ENCODE results near the gene LGR6.
"Not testable (repeated sequence)": the region's sequence is repeated elsewhere in the genome, so short reads cannot be mapped to it uniquely, and the experiment has no call there.

LGR6 gene

DNA sequence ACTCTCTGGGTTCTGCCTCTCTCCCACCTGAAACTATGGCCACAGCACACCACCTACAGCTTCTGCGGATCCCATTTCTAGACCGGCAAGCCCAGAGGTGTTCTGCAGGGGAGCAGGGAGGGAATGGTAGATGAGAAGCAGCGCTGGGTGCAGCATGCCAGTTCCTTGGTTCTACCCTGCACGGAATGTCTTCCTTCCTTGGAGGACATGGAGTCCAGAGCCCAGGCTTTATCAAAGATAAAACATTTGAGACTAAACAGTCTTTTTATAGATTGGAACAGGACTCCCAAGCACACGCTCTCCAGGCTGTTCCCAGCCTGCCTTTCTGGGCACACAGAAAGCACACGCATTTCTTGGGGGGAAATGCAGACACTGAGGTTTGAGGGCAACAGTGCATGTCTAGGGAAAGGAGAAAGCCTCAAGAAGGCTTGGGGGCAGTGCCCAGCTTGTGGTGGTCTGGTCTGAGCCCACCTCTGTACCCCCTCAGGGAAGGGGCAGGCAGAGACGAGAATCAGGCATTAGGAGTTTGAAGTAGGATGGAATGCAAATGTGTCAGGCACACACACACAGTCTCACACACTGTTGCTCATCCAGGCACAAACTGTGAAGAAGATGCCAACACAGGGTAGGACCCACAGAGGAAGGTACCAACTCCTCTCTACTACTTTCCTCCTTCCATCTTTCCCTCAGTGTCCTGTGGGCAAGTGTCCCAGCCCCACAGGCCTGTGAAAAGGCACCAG, 29.7 kb downstream of the LGR6 start:
- DNase-seq = no peak

DNA sequence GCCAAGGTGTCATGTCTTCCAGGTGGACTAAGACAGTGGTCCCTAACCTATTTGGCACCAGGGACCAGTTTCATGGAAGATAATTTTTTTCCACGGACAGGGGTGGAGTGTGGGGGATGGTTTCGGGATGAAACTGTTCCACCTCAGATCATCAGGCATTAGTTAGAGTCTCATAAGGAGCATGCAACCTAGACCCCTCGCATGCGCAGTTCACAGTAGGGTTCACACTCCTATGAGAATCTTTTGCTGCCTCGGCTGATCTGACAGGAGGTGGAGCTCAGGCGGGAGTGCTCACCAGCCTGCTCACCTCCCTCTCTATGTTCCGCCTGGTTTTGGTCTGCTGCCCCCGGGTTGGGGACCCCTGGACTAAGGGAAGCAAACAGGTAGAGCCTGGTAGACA, 30.9 kb downstream of the LGR6 start:
- no peak for DNase-seq

DNA sequence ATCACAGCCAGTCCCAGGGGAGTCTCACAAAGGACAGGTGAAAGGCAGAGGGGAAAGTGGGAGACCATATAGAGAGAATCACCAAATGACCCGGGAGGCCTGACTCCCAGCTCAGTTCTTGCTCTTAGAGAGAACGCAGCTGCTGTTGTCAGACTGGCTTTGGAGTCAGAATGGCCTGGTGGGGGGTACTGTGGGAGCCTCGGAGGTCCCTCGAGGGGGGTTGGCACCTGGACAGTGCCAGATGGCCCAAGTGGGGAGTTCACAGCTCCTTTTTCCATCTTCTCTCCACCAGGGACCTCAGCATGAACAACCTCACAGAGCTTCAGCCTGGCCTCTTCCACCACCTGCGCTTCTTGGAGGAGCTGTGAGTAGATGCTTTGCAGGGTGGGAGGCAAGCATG, 31.5 kb downstream of the LGR6 start:
- DNase-seq = no peak

DNA sequence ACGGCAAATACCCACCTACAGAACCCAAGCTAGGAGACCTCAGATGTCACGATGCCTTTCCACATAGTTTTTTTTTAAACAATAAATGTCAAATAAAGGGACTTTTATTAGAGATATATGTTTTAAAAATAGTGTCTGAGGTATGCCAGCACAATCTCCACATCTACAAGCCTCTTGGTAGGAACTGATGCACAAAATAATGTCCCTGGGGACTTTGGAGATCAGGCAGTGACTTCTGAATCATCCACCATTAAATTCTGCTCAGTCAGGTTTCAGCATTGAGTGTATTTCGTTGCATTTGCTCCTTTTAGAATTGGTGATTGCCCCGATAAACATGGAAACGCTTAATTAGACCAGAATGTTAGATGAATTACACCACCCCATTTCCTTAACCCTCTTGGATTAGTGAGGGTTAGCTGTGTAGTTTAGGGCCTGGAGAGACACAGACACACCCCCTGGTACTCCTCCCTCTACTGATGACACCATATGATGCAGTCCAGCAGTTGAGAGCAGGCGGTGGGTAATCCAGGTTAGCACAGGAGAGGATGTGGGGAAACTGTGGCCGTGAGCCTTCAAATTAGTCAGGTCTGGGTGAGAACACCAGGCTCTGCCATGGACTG, 33.6 kb downstream of the LGR6 start:
- DNase-seq = no peak

DNA sequence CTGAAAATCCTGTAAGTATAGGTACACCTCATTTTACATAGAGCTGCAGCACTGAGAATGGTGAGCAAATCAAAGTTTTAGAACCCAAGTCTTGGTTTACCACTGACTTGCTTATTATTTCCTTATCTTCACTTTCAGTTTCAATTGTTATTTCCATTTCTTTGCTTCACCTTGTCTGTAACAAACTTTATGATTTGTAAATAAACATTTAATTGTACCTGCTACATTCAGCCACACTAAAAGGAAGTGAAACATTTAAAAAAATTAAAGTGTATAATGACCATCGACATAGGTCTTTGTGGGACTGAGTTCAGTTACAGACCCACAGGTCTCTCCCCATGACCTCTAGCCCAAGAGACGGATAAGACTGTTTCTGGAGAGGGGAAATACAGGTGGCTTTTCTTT, 34.4 kb downstream of the LGR6 start:
- DNase-seq = no peak

DNA sequence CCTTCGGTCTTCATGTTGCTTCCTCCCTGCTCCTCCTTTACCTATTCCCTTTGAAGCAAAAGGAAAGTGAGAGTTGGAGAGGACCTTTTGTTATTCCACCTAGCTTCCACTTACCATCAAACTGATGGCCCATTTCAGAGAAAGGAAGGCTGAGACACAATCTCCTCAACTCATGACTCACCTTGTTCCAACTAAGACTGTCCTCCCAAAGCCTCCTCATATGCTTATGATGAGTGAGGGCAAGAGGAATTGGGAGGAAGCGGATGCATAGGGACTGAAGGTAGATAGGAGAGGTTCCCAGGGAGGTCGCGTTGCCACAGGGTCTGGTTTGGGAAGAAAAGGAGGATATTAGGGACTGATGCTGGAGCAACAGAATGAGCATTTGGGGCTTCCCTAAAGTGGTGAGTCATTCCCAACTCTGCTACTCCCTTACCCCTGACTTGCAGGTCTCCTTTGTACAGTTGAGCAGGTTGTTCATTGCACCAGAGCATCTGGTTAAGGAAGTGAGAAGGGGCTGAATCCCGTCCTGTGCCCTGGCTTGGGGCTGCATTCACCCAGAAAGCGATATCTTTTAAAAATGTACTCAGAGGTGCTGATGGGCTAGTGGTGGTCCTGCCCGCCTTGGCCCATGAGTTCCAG, 35.0 kb downstream of the LGR6 start:
- DNase-seq = no peak

DNA sequence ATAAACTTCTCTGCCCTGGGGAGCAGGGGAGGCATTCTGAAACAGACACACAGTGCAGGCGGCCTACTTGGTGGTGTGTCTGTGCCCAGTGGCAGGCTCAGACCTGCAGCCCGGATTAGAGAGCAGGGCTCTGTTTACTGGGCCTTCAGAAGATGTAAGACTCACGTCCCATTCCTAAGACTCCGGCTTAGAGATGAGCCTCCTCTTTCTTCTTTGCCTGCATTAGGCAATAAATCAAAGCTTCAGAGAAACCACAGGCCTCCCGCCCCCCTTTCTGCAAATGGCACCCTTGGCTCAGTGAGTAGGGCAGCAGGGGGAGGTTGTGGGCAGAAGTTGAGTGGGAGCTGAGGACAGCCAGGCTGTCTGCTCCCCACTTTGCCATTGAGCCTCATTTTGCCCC, 35.8 kb downstream of the LGR6 start:
- DNase-seq = no peak

DNA sequence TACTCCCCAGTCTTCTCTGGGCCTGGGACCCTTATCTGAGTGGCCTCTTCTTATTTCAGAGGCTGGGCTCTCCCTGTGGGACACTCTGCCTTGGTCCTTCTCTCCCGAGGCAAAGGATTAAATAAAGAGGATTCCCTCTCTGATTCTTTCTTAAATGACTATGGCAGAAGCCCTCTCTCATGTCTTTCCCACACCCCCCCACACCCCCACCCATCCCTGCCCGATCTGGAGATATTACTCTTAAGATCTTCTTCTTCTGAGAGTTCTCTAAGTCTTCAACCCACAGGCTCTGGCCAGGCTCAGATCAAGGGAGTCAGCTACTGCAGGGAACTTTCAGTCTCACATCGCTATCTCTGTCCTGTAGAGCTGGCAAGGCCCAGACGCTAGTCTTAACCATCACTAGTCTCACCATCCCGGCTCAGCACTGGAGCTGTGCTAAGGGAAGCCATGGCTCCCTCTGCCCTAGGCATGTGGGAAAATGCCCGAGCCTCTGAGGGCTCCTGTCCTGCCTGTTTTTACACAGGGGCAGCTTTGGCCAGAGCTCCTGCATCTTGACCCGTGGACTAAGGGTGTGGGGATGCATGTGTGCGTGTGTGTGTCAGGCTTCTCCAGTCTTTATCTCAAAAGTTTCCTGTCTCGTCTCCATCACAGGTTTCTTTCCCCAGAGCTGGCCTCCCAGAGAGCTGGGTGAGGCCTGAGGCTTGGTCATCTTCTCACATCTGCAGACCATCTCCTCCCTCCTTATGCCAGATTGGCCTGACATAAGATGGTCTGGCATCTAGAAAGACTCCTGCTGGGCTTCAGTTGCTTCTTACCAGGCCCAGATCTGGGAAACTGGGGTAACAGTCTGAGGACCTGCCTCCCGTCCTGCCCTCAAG, 36.7 kb downstream of the LGR6 start:
- DNase-seq = no peak

DNA sequence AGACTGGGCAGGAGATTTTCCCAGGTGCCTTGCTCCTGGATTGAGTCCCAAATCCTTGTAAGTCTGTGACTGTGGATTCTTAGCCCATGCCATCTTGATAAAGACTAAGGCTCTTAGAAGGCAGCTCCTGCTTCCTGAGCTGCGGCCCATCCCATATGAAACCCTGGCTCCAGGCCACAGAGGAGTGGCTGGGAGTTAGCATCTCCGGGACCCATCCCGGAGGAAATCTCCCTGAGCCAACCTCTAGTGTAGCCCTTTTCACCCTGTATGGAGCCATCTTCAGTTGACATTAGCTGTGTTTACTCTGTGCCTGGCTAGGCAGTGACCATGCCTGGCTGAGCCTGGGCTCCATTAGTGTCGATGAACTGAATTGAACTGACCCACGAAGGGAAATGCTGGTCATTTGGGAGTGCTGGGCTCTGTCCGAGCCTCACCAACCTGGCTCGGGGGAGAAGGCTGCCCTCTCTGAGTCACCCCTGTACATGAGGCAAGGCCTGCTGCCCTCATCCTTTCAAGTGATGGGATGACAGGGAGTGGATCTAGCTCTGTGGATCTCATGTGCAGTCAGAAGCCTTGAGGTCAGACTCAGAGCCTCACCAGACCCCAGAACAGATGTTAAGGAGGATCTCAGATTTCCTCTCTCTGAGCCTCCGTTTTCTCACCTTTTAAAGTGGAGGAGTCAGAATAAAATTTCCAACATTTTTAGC, 37.5 kb downstream of the LGR6 start:
- DNase-seq = no peak

DNA sequence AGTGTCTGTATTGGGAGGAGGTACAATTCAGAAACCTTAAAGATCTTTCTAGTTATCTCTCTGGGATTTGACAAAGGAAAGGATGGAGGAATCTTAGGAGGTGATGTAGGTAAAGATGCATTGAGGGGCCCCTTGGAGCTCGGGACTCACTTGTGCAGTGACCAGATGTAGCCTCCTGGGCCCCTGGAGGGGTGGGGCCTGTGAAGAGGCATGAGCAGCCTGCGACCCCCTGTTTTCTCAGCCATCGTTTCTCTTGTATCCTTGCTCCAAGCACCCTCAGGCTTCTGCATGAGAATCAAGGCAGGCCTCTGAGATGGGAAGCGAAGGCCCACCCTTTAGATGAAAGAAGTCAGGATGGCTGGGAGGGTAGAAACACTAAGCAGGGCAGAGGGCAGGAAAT, 39.6 kb downstream of the LGR6 start:
- no peak for DNase-seq

DNA sequence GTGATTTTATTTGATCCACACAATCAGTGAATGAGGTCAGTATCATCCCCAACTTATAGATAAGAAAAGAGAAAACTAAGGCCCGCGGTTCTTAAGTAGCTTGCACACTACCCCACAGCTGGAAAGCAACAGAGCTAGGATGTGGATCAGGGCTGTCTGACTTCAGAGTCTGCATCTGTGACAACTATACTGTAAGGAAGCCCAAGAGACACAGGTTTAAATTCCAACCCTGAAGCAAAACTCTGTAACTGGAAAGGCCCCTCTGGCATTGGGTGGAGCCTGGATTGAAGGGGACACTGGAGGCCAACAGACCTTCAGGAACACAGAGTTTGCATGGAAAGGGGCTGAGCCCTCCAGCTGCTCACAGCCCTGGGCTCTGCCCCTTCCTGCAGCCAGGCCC, 40.2 kb downstream of the LGR6 start:
- DNase-seq = no peak

DNA sequence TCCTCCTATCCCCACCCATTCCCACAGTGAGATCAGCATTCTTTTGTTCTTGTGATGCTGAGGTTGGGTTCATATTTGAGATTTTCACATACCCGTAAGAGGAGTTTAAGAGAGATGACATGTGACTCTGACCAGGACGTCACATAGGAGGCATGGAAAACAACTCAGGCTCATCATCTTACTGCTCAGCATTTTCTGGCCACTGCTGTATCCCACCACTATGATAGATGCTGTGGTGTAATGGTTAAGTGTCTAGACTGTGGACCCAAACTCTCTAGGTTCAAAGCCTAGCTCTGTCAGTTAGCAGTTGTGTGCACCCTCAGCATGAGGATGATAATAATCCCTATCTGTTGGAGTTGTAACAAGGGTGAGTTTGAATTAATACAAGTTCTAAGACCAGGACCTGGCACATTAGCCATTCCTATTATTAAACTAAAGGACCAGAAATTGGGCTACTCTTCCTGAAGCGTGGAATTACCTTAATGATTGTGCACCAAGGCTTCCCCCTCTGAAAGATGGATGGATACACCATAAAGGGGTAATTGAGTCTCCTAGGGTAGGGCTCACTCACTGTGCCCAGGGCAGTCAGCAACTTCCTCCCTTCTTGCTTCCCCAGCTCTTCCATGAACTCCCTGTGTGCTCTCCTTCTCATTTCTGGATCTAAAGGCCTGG, 40.9 kb downstream of the LGR6 start:
- no peak for DNase-seq

DNA sequence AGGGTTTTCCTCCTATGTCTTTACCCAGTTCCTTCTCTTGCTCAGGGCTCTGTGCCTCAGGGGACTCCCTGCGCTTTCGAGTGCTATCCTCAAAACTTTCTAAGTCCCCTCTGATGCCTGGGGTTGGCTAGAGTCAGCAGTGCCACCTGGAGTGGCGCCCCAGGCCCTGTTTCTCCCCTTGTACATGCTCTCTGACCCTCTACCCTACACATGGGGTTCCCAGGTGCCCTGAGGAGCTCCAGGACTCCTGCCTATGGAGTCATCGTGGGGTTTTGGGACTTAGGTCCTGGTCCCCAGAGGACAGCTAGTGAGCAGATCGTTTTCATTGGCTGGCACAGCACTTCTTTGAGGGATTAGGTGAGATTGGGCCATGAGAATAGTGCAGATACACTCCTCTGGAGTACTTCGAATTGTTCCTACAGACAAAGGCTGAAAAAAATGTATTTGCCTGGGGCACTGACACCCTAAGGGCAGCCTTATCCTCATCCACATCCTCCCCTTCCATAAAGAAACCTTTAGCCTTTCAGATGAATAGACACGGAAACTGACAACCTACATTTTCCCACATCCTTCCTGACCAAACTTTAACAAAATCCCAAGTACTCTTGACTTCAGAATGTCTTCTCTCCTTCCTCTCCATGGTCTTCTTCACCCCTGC, 41.5 kb downstream of the LGR6 start:
- no peak for DNase-seq

DNA sequence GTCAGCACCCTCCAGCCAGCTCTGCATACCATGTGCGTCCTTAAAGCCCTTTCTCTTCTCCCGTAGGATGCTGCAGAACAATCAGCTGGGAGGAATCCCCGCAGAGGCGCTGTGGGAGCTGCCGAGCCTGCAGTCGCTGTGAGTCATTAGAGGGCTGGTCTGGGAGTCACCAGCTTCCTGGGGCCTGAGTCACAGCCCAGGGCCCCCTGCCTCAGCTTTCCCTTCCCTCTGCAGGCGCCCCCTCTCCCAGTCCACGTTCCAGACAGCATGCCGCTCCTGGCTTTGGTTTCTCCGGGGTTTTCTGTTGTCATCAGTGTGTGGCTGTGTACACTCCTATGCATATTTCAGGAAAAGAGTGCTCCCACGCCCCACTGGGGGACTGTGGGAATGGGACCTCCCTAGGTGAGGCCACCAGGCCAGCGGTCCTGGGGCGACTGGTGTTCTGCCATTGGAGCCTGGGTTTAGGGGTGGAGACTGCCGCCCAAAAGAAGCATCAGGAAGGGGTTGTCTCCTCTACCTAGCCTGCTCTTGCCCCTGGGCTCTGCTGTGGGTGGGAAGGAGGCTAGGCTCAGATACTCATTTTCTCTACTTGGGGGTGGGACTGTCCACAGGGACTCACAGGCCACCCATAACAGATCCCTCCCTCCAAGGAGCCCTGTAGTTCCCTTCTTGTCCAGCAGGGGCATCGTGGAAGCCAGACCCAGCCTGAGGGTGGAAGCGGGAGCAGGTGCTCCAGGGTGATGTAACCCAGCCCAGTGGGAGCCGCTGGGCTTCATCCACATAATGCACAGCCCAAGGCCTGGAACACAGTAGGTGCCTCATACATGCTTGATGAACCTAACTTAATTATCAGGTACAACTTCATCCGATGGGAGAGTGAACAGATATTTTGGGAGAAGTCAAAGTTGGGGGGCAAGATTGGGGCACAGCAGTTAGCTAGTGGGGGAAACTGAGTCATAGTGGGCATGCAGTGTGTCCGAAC, 42.5 kb downstream of the LGR6 start:
- peak; percentile 90 for DNase-seq

DNA sequence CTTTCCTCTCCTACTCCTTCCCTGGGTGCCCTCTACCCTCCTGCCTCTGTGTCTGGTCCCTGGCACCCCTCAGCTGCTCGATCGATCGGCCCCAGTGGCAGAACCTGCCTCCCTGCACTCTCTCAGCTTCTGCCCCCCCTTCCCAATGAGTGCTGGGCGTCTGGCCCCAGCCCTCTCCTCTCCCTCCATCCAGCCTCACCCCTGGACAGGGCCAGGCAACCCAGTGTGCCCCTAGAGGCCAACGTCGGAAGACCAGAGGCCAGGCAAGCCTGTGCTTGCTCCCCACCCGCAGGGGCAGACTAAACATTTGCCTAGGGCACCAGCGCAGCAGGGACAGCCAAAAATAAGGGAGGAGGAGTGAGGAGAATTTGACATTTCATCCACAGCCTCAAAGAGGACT, 43.5 kb downstream of the LGR6 start:
- DNase-seq = peak; percentile 86

DNA sequence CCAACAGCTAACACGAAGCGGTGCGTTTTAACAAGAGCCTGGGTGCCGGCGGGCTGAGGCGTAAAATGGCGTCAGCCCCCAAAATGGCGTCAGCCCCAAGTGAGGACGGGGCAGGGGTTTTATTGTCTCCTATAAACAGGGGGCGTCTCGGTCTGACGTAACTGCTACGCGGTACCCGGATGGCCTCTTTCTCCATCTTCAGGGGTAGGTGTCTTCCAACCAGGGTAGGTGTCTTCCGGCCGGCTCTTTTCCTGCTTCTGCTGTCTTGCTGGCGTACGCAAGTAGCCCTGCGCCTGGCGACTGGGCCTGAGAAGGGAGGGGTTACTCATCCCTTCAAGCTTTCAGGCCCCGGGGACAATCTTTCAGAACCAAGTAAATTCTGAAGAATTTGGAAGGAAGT, 45.3 kb downstream of the LGR6 start:
- no peak for DNase-seq

DNA sequence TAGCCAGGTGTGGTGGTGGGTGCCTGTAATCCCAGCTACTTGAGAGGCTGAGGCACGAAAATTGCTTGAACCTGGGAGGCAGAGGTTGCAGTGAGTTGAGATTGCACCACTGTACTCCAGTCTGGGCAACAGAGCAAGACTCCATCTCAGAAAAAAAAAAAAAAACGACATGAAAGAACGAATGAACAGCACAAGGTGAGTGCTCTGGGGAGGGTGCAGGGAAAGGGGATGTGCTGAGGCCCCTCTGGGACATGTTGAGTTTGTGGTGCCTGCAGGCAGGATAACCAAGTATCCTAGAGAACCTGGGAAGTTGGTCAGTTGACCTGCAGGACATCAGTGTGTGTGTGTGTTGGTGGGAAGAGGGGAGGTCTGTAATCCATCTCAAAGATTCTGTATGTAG, 46.6 kb downstream of the LGR6 start:
- DNase-seq = not testable (repeated sequence)

DNA sequence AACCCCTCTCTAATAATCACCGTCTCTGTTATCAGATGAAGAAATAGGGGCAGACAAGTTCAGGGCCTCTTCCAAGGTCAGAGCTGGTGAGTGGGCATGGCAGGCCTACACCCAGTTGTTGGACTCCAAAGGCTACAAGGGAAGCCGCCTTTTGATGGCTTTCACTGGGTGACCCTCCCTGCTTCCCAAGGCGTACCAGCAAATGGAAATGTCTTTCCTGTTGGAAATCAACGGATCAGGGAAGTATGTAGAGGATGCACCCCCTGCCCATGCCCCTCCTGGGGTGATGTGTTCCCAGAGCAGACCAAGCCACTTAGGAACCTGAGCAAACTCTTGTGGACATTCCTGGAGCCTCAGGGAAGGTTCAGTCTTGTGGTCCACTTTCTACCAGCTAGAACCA, 47.4 kb downstream of the LGR6 start:
- no peak for DNase-seq

DNA sequence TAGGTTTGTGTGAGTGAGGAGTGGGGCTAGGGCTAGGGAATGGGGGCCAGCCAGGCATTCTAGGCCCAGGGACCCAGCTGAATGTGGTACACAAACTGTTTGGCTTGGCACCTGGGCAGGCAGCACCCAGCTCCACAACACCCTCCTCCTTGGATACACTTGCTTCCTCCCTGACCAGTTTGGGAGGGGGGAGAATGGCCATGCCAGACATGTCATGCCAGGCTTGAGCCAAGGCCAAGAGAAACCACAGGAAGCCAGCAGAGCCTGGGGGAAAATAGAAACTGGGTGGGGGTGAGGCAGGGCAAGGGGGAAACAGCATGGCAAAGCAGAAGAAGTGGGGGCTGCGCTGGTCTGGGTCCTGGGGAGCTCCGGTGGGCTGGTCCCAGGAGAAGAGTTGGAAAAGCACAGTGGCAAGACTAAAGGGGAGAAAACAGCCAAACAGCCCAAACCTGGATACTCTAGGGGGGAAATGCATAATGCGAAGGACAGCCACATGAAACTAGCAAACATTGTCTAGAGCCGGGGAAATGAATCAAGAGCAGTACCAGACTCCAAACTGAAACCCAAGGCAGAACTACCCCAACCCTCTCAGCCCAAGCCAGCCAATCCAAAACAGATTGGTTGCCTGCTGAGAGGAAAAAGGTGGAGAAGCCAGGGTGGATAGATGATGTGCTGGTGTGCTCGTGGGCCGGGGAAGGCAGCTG, 47.9 kb downstream of the LGR6 start:
- no peak for DNase-seq

DNA sequence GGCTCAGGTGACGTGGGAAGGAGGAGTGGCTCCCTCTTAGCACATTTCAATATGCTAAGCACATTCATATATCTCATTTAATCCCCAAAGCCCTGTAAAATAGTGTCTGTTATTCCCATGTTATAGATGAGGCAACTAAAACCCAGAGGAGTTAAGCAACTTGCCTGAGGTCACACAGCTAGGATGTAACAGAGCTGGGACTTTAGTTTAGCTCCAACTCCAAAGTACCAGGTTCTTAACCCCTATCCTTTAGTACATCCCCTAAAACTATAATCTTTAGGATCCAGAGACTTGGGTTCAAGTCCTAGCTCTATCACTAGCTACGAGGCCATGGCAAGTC, 48.5 kb downstream of the LGR6 start:
- no peak for DNase-seq

Measured in 8988T (cell line).